ENCODE data around the gene GSE1. TPM values are rescaled to one million over a fixed set of nuclear protein-coding genes. Genes with fewer than 3 reads are reported as not detected.

The GSE1 gene
- polyA plus RNA-seq, 1 donor (not counting 4 experiments of a cell fraction or from before 2014, with no cell fraction given), result 5.0 TPM

DNA sequence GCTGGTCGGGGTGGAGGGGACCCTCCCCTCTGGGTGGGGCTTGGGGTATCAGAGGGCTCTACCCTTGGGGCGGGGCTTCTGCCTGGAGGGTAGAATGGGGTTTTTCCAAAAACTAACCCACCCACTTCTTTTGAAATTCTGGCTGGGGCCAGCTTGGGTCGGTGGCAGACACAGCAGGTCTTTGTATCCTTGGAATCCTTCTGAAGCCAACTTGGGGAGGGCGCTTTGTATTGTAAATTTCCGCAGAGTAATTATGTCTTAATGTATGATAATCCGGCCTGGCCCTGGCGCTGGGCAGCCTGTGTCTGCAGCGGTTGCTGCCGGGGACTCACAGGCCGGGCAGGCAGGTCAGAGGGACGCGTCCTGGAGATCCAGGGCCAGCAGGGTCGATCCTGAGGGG is 33.9 kb upstream of the GSE1 start:
- dilution Hi-C loops (cut with MboI; ENCODE audit: extremely low pct_ligation_motif_present, low sequenced_read_pairs), result no loop called here
- H3K4me1 ChIP-seq (ENCODE audit: control insufficient read depth, extremely low read depth, insufficient read depth, low read length), result no peaks in the 10 kb centered on the region

GRCh38 chr16:85579923-85580580 is 33.1 kb upstream of the GSE1 start:
- Histone ChIP-seq H3K9me3 (ENCODE audit: control insufficient read depth, low read depth, low read length) (no peaks in the 10 kb centered on the region), H3K9me1 (ENCODE audit: control insufficient read depth, extremely low read depth, insufficient read depth, low read length) (no peaks in the 10 kb centered on the region), H3K9ac (ENCODE audit: control insufficient read depth, extremely low read depth, insufficient read depth, low read length) (no peak overlapping the region), H3K36me3 (ENCODE audit: control insufficient read depth in 2 of 2, extremely low read depth in 1 of 2, insufficient read depth in 2 of 2, low read length in 2 of 2) (no peaks in the 10 kb centered on the region), H3K4me2 (ENCODE audit: control insufficient read depth, extremely low read depth, insufficient read depth, low read depth, low read length) (no peak overlapping the region), H3K27me3 (ENCODE audit: control insufficient read depth, extremely low read depth, insufficient read depth, low read length) (peaks cover 16% of the 10 kb centered on the region), H3K4me1 (ENCODE audit: control insufficient read depth, extremely low read depth, insufficient read depth, low read length) (no peaks in the 10 kb centered on the region), H3K27ac (ENCODE audit: control insufficient read depth, insufficient read depth, low read length) (no peak overlapping the region), H4K20me1 (ENCODE audit: control insufficient read depth, extremely low read depth, insufficient read depth, low read length) (peaks cover 6% of the 10 kb centered on the region), H2AFZ (ENCODE audit: control insufficient read depth, low read length) (no peak overlapping the region), H3K79me2 (ENCODE audit: control insufficient read depth, insufficient read depth, low read length) (no peaks in the 10 kb centered on the region), H3K4me3 (ENCODE audit: control insufficient read depth in 2 of 3, extremely low read depth in 1 of 3, insufficient read depth in 2 of 3, low read depth in 1 of 3, low read length in 3 of 3) (no peak overlapping the region)
- DNase-seq (ENCODE audit: low read depth, low spot score), result no peak
- FAIRE-seq, result no peak
- TF ChIP-seq EZH2 (IDR thresholded peaks at IDR 0.05; ENCODE audit: low read length), result no peak
- TF ChIP-seq CTCF (optimal IDR thresholded peaks at IDR 0.05 in 1 of 3, IDR thresholded peaks at IDR 0.05 in 1 of 3, conservative IDR thresholded peaks at IDR 0.05 in 1 of 3; ENCODE audit: extremely low read depth in 1 of 3, insufficient read depth in 2 of 3, low read length in 3 of 3), result no peak
- dilution Hi-C loops (cut with MboI; ENCODE audit: extremely low pct_ligation_motif_present, low sequenced_read_pairs), result no loop called here

More for the DNA sequence above, 33.9 kb upstream of the GSE1 start:
- TF ChIP-seq CTCF (optimal IDR thresholded peaks at IDR 0.05 in 1 of 3, IDR thresholded peaks at IDR 0.05 in 1 of 3, conservative IDR thresholded peaks at IDR 0.05 in 1 of 3; ENCODE audit: extremely low read depth in 1 of 3, insufficient read depth in 2 of 3, low read length in 3 of 3) (no peak), EZH2 (IDR thresholded peaks at IDR 0.05; ENCODE audit: low read length) (no peak)
- Histone ChIP-seq H3K27me3 (ENCODE audit: control insufficient read depth, extremely low read depth, insufficient read depth, low read length) (peaks cover 16% of the 10 kb centered on the region), H3K9me1 (ENCODE audit: control insufficient read depth, extremely low read depth, insufficient read depth, low read length) (no peaks in the 10 kb centered on the region), H3K79me2 (ENCODE audit: control insufficient read depth, insufficient read depth, low read length) (no peaks in the 10 kb centered on the region), H3K36me3 (ENCODE audit: control insufficient read depth in 2 of 2, extremely low read depth in 1 of 2, insufficient read depth in 2 of 2, low read length in 2 of 2) (no peaks in the 10 kb centered on the region), H3K4me3 (ENCODE audit: control insufficient read depth in 2 of 3, extremely low read depth in 1 of 3, insufficient read depth in 2 of 3, low read depth in 1 of 3, low read length in 3 of 3) (no peak overlapping the region), H3K27ac (ENCODE audit: control insufficient read depth, insufficient read depth, low read length) (no peak overlapping the region), H3K4me2 (ENCODE audit: control insufficient read depth, extremely low read depth, insufficient read depth, low read depth, low read length) (no peak overlapping the region), H2AFZ (ENCODE audit: control insufficient read depth, low read length) (no peak overlapping the region), H4K20me1 (ENCODE audit: control insufficient read depth, extremely low read depth, insufficient read depth, low read length) (peaks cover 6% of the 10 kb centered on the region), H3K9ac (ENCODE audit: control insufficient read depth, extremely low read depth, insufficient read depth, low read length) (no peak overlapping the region), H3K9me3 (ENCODE audit: control insufficient read depth, low read depth, low read length) (no peaks in the 10 kb centered on the region)
- DNase-seq (ENCODE audit: low read depth, low spot score) (no peak), FAIRE-seq (no peak)

All from keratinocyte (primary cell).